ENCODE results near the gene PPP4C. TPM values are rescaled to one million over a fixed set of nuclear protein-coding genes. Genes with fewer than 3 reads are reported as not detected.

Gene PPP4C
- total RNA-seq, 1 donor from 2014 or later, result 128 TPM

- Mint-ChIP-seq H3K4me1 (ENCODE audit: unreplicated experiment) (peaks cover 17% of the 10 kb centered on the region), H3K9me3 (no peaks in the 10 kb centered on the region), H3K27ac (no peak overlapping the region), H3K27me3 (no peaks in the 10 kb centered on the region), H3K36me3 (peaks cover 14% of the 10 kb centered on the region), H3K4me3 (no peak overlapping the region)
- no peak for DNase-seq (ENCODE audit: extremely low spot score, unreplicated experiment)
- TF ChIP-seq CTCF (conservative IDR thresholded peaks at IDR 0.05), result no peak
Observed at GRCh38 chr16:30085247-30085646, 9.5 kb downstream of the PPP4C start.

DNA sequence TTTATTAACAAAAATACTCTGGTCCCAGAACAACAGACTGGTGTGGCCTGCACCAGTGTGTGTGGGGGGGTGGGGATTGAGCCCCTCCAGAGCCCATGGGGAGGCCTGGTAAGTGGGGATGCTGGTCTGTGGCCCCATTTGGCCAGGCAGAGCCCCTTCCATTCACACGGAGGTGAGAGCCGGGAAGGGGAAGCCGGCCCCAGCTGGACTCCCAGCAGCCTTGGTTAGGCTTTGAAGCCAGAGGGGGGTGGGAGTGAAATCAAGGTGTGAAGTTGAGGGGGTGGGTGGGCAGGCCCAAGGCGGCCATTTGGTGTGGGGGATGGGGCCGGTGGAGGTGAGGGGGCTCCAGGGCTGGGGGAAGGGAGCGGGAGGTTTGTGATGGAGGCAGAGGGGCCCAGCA is 10.0 kb downstream of the PPP4C start:
- H3K36me3 Mint-ChIP-seq, result peaks cover 14% of the 10 kb centered on the region
- DNase-seq (ENCODE audit: extremely low spot score, unreplicated experiment), result no peak

DNA sequence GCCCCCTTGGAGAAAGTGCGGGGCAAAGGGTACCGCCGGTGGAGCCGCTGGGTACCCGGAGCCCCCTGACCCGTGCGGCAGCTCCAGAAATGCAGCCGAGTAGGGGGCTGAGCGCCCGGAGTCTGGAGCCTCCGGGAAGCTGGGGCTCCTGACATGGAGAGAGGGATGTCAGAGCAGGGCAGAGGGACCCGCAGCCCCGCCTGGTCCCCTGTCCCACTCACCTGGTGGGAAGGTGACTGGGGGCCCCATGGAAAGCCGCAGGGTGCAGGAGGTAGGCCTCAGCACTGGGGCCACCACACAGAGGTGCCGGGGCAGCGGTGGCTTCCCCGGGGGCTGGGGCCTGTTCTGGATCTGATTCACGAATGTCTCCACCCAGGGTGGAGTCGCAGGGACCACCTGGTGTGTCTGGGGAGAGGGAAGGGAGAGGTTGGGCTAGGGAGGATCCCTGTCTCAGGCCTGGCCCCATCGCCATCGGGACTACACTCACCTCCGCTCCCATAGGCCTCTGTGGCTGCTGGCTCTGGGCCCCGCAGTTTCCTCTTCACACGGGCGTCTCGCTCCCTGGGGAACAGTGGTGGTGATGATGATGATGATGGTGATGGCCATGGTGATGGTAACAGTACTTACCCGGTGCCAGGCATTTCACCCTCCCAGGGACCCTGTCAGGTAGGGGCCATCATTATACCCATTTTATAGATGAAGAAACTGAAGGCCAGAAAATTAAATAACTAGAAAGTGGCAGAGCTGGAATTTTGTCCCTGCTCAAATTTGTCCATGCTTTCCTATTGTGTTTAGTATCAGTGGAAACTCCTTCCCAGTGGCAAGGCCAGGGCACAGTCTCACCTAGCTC is 10.7 kb downstream of the PPP4C start:
- no peak for TF ChIP-seq CTCF (conservative IDR thresholded peaks at IDR 0.05)
- no peak overlapping the region for H3K4me3 Mint-ChIP-seq
- H3K27ac Mint-ChIP-seq, result no peak overlapping the region
- no peaks in the 10 kb centered on the region for H3K27me3 Mint-ChIP-seq
- no peaks in the 10 kb centered on the region for H3K9me3 Mint-ChIP-seq
- H3K36me3 Mint-ChIP-seq, result peaks cover 14% of the 10 kb centered on the region
- no peak for DNase-seq (ENCODE audit: extremely low spot score, unreplicated experiment)
- peaks cover 21% of the 10 kb centered on the region for H3K4me1 Mint-ChIP-seq (ENCODE audit: unreplicated experiment)

More for the DNA sequence above, 10.0 kb downstream of the PPP4C start:
- Mint-ChIP-seq H3K27me3 (no peaks in the 10 kb centered on the region), H3K4me1 (ENCODE audit: unreplicated experiment) (peaks cover 21% of the 10 kb centered on the region), H3K9me3 (no peaks in the 10 kb centered on the region), H3K27ac (no peak overlapping the region), H3K4me3 (no peak overlapping the region)
- no peak for TF ChIP-seq CTCF (conservative IDR thresholded peaks at IDR 0.05)

DNA sequence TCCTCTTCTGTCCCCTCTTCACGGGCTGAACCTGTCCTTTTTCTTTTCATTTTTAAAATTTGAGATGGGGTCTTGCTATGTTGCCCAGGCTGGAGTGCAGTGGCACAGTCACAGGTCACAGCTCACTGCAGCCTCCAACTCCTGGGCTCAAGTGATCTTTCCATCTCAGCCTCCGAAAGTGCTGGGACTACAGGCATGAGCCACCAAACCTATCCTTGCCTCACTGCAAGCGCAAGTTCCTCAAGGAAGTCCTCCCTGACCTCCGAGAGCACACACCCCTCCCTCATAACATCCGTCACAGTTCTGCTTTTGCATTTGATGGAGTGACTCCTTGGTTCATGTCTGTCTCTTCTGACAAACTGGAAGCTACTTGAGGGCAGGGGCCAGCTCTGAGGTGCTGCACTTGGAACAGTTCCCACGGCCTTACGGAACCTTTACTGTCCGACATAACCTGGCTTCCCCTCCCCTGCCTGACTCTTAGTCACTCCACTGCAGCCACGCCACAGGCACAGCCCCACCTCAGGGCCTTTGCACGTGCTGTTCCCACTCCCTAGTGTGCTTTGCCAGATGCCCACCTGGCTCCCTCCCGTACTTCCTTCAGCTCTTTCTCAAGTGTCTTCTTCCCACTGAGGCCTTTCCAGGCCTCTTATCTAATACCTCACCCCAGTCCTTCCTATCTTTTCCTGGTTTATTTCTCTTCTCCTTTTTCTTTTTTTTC is 11.5 kb downstream of the PPP4C start:
- DNase-seq (ENCODE audit: extremely low spot score, unreplicated experiment), result no peak
- peaks cover 10% of the 10 kb centered on the region for H3K36me3 Mint-ChIP-seq
- no peak overlapping the region for H3K4me3 Mint-ChIP-seq
- no peak for TF ChIP-seq CTCF (conservative IDR thresholded peaks at IDR 0.05)
- H3K9me3 Mint-ChIP-seq, result no peaks in the 10 kb centered on the region
- no peak overlapping the region for H3K27ac Mint-ChIP-seq
- H3K27me3 Mint-ChIP-seq, result no peaks in the 10 kb centered on the region
- H3K4me1 Mint-ChIP-seq (ENCODE audit: unreplicated experiment), result peaks cover 28% of the 10 kb centered on the region

DNA sequence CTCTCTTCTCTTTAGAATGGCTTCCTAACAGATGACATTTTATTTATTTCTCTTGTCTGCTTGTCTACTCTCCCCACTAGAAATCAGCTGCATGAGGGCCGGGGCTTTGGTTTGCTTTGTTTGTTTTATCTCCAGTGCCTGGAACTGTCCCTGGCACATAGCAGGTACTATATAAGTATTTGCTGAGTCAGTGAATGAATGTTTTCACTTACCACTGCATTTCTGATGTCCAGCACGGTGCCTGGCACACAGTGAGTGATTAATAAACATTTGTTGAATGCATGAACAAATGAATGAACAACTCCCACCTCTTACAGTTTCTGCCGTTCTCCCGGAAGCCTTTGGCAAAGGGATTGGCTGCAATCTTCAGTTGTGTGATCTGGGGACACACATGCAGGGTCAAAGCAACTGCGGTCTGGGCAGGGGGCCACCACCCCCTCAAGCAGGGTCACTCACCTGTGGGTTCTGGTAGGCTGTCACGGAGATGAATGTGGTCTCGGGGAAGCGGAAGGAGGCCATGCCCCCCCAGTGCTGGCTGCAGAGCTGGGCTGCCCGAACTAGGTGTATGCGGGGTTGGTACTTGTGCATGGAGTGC is 12.5 kb downstream of the PPP4C start:
- Mint-ChIP-seq H3K36me3 (peaks cover 13% of the 10 kb centered on the region), H3K4me3 (peak overlapping the region; percentile 40), H3K27ac (peak overlapping the region; percentile 84), H3K9me3 (no peaks in the 10 kb centered on the region), H3K27me3 (no peaks in the 10 kb centered on the region), H3K4me1 (ENCODE audit: unreplicated experiment) (peaks cover 35% of the 10 kb centered on the region)
- DNase-seq (ENCODE audit: extremely low spot score, unreplicated experiment), result no peak
- TF ChIP-seq CTCF (conservative IDR thresholded peaks at IDR 0.05), result no peak

All from type B pancreatic cell (in vitro differentiated cells).